T-helper 1 cell treated with Interleukin-12 subunit alpha and Interleukin-12 subunit beta and Interleukin-4 antibody, amounts not matched to agents 30 μg/mL and 1 μg/mL, for 36 hours (primary cell): ENCODE measurements around the gene LST1.

Experiments
- H3K27ac Mint-ChIP-seq: one replicate; pipeline ENCODE4 v1.8.0; 2021; ENCODE audit warnings: mild to moderate bottlenecking, mixed read lengths
- H3K27me3 Mint-ChIP-seq: one replicate; pipeline ENCODE4 v1.8.0; 2021; ENCODE audit warnings: low read depth, mixed read lengths
- H3K36me3 Mint-ChIP-seq: one replicate; pipeline ENCODE4 v1.8.0; 2021; ENCODE audit warnings: low read depth, mixed read lengths
- H3K4me1 Mint-ChIP-seq: one replicate; pipeline ENCODE4 v1.8.0; 2021; ENCODE audit warnings: low read depth, mixed read lengths
- H3K4me3 Mint-ChIP-seq: one replicate; pipeline ENCODE4 v1.8.0; 2021; ENCODE audit warnings: mild to moderate bottlenecking, moderate library complexity, mixed read lengths
- H3K9me3 Mint-ChIP-seq: one replicate; pipeline ENCODE4 v1.8.0; 2021; ENCODE audit warnings: mixed read lengths

Gene LST1

DNA sequence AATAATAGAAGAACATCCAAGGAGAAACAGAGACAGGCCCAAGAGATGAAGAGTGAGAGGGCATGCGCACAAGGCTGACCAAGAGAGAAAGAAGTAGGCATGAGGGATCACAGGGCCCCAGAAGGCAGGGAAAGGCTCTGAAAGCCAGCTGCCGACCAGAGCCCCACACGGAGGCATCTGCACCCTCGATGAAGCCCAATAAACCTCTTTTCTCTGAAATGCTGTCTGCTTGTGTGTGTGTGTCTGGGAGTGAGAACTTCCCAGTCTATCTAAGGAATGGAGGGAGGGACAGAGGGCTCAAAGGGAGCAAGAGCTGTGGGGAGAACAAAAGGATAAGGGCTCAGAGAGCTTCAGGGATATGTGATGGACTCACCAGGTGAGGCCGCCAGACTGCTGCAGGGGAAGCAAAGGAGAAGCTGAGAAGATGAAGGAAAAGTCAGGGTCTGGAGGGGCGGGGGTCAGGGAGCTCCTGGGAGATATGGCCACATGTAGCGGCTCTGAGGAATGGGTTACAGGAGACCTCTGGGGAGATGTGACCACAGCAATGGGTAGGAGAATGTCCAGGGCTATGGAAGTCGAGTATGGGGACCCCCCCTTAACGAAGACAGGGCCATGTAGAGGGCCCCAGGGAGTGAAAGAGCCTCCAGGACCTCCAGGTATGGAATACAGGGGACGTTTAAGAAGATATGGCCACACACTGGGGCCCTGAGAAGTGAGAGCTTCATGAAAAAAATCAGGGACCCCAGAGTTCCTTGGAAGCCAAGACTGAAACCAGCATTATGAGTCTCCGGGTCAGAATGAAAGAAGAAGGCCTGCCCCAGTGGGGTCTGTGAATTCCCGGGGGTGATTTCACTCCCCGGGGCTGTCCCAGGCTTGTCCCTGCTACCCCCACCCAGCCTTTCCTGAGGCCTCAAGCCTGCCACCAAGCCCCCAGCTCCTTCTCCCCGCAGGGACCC is 11.7 kb upstream of the LST1 start:
- no peaks in the 10 kb centered on the region for H3K9me3 Mint-ChIP-seq
- H3K4me1 Mint-ChIP-seq, result peaks cover 73% of the 10 kb centered on the region
- peaks cover 1% of the 10 kb centered on the region for H3K27me3 Mint-ChIP-seq
- peak overlapping the region; percentile 97 for H3K4me3 Mint-ChIP-seq
- H3K27ac Mint-ChIP-seq, result peak overlapping the region; percentile 99
- H3K36me3 Mint-ChIP-seq, result peaks cover 46% of the 10 kb centered on the region

DNA sequence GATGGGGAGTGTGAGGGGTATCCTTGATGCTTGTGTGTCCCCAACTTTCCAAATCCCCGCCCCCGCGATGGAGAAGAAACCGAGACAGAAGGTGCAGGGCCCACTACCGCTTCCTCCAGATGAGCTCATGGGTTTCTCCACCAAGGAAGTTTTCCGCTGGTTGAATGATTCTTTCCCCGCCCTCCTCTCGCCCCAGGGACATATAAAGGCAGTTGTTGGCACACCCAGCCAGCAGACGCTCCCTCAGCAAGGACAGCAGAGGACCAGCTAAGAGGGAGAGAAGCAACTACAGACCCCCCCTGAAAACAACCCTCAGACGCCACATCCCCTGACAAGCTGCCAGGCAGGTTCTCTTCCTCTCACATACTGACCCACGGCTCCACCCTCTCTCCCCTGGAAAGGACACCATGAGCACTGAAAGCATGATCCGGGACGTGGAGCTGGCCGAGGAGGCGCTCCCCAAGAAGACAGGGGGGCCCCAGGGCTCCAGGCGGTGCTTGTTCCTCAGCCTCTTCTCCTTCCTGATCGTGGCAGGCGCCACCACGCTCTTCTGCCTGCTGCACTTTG is 10.7 kb upstream of the LST1 start, which contains the start of gene TNF:
Gene TNF (plus strand): TSS at position 231 of the 567 bp plus-strand sequence. CDS start 177 bp downstream, at position 408.
- Mint-ChIP-seq H3K36me3 (peaks cover 55% of the 10 kb centered on the region), H3K27ac (peak within 1 kb of the TSS; percentile 99), H3K27me3 (no peaks in the 10 kb centered on the region), H3K4me3 (peak within 1 kb of the TSS; percentile 97), H3K9me3 (no peaks in the 10 kb centered on the region), H3K4me1 (peaks cover 70% of the 10 kb centered on the region)

DNA sequence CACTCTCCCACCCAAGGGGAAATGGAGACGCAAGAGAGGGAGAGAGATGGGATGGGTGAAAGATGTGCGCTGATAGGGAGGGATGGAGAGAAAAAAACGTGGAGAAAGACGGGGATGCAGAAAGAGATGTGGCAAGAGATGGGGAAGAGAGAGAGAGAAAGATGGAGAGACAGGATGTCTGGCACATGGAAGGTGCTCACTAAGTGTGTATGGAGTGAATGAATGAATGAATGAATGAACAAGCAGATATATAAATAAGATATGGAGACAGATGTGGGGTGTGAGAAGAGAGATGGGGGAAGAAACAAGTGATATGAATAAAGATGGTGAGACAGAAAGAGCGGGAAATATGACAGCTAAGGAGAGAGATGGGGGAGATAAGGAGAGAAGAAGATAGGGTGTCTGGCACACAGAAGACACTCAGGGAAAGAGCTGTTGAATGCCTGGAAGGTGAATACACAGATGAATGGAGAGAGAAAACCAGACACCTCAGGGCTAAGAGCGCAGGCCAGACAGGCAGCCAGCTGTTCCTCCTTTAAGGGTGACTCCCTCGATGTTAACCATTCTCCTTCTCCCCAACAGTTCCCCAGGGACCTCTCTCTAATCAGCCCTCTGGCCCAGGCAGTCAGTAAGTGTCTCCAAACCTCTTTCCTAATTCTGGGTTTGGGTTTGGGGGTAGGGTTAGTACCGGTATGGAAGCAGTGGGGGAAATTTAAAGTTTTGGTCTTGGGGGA is 10.0 kb upstream of the LST1 start:
- H3K4me1 Mint-ChIP-seq, result peaks cover 67% of the 10 kb centered on the region
- H3K9me3 Mint-ChIP-seq, result no peaks in the 10 kb centered on the region
- H3K36me3 Mint-ChIP-seq, result peaks cover 62% of the 10 kb centered on the region
- peak overlapping the region; percentile 97 for H3K4me3 Mint-ChIP-seq
- peak overlapping the region; percentile 99 for H3K27ac Mint-ChIP-seq
- H3K27me3 Mint-ChIP-seq, result no peaks in the 10 kb centered on the region

GRCh38 chr6:31576897-31577578 is 9.0 kb upstream of the LST1 start:
- Mint-ChIP-seq H3K36me3 (peaks cover 71% of the 10 kb centered on the region), H3K4me1 (peaks cover 62% of the 10 kb centered on the region), H3K4me3 (peak overlapping the region; percentile 97), H3K27ac (peak overlapping the region; percentile 99), H3K9me3 (no peaks in the 10 kb centered on the region), H3K27me3 (no peaks in the 10 kb centered on the region)

GRCh38 chr6:31577579-31577966 is 8.5 kb upstream of the LST1 start:
- Mint-ChIP-seq H3K36me3 (peaks cover 74% of the 10 kb centered on the region), H3K27me3 (no peaks in the 10 kb centered on the region), H3K4me1 (peaks cover 63% of the 10 kb centered on the region), H3K4me3 (peak overlapping the region; percentile 97), H3K9me3 (no peaks in the 10 kb centered on the region), H3K27ac (peak overlapping the region; percentile 99)

GRCh38 chr6:31578184-31579118 is 7.6 kb upstream of the LST1 start:
- Mint-ChIP-seq H3K27me3 (no peaks in the 10 kb centered on the region), H3K9me3 (no peaks in the 10 kb centered on the region), H3K4me3 (peak overlapping the region; percentile 100), H3K27ac (peak overlapping the region; percentile 99), H3K36me3 (peaks cover 74% of the 10 kb centered on the region), H3K4me1 (peaks cover 61% of the 10 kb centered on the region)

DNA sequence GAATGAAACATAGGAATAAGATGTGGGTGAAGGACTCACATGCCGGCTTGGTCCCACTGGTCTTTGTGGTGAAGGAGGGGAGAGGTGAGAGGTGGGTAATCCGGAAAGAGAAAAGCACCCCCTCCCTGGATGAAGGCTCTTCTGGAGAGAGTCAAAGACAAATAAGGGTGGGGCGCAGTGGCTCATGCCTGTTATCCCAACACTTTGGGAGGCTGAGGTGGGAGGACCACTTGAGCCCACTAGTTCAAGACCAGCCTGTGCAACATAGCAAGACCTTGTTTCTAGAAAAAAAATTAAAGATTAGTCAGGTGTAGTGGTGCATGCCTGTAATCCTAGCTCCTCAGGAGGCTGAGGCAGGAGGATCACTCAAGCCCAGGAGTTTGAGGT is 7.0 kb upstream of the LST1 start:
- H3K36me3 Mint-ChIP-seq, result peaks cover 72% of the 10 kb centered on the region
- peak overlapping the region; percentile 100 for H3K4me3 Mint-ChIP-seq

DNA sequence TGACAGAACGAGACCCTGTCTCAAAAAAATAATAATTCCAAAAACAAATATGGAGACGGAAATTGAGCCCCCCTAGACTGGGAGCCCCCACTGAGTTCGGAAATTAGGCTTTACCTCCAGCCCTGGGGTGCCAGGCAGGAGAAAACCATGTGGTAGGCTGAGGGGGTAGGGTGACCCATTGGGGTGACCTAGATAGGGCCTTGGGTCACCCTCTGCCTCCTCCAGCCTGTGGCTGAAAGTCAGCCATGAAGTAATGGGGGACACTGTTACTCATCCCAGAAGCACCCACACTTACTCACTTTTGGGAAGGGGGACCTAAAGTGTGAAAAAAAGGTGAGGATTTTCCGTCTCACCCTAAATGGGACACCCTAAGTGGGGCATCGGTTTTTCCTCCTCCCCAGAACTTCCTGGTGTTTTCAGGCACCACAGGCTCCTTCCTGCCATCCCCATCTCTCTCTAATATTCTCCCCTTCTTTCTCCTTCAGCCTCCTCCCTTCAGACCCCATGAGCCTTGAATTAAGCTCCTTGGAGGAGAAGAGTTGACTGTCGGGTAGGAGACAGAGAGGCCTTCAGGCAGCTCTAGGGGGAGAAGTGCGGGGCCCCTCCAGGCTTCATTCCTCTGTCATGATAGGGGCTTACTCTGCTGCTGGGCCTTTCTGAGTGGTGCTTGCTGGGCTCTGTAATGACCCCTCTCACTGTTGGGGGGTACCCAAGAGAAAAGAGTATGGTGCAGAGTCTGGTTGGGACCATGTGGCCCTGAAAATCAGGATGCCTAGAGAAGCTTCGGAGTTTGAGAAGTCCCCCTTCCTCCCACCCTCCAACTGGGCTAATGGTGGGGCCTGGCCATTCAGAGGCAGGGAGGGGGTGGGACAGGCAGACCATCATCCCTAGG is 6.3 kb upstream of the LST1 start:
- H3K4me3 Mint-ChIP-seq, result peak overlapping the region; percentile 100
- peaks cover 72% of the 10 kb centered on the region for H3K36me3 Mint-ChIP-seq
- H3K9me3 Mint-ChIP-seq, result no peaks in the 10 kb centered on the region
- H3K4me1 Mint-ChIP-seq, result peaks cover 47% of the 10 kb centered on the region
- no peaks in the 10 kb centered on the region for H3K27me3 Mint-ChIP-seq
- peak overlapping the region; percentile 99 for H3K27ac Mint-ChIP-seq

More for the DNA sequence above, 7.0 kb upstream of the LST1 start:
- H3K4me1 Mint-ChIP-seq, result peaks cover 54% of the 10 kb centered on the region
- H3K27me3 Mint-ChIP-seq, result no peaks in the 10 kb centered on the region
- H3K9me3 Mint-ChIP-seq, result no peaks in the 10 kb centered on the region
- H3K27ac Mint-ChIP-seq, result peak overlapping the region; percentile 99

- H3K36me3 Mint-ChIP-seq, result peaks cover 70% of the 10 kb centered on the region
- H3K9me3 Mint-ChIP-seq, result no peaks in the 10 kb centered on the region
- peaks cover 42% of the 10 kb centered on the region for H3K4me1 Mint-ChIP-seq
- H3K27ac Mint-ChIP-seq, result peak overlapping the region; percentile 99
- H3K4me3 Mint-ChIP-seq, result peak overlapping the region; percentile 100
- H3K27me3 Mint-ChIP-seq, result no peaks in the 10 kb centered on the region
These were observed 5.7 kb upstream of the LST1 start for GRCh38 chr6:31580438-31580740.

DNA sequence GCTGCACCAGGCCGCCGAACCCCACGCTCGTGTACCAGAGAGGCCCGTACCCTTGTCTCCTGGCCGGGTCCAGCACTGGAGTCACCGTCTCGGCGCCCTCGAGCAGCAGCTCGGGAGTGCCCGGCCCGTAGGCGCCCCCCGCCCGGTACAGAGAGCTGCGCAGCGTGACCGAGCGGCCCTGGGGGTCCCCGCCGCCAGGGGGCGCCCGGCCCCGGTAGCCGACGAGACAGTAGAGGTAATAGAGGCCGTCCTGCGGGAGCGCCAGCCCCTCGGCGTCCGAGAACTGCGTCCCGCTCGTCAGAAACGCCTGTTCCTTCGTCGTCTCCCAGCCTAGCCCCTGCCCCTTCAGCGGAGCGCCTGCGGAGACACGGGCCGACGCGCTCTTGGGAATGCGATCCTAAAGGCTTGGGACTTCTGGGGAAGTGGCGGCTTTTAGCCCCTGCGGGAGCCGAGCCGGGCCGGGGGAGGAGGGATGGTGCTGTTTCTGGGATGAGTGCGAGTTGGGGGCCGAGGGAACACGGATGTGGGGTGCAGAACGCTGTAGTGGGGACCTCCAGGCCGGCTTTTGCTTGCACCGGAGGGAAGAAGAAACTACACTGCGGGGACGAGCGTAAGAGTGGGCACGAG is 5.2 kb upstream of the LST1 start:
- peaks cover 47% of the 10 kb centered on the region for H3K4me1 Mint-ChIP-seq
- H3K4me3 Mint-ChIP-seq, result peak overlapping the region; percentile 100

DNA sequence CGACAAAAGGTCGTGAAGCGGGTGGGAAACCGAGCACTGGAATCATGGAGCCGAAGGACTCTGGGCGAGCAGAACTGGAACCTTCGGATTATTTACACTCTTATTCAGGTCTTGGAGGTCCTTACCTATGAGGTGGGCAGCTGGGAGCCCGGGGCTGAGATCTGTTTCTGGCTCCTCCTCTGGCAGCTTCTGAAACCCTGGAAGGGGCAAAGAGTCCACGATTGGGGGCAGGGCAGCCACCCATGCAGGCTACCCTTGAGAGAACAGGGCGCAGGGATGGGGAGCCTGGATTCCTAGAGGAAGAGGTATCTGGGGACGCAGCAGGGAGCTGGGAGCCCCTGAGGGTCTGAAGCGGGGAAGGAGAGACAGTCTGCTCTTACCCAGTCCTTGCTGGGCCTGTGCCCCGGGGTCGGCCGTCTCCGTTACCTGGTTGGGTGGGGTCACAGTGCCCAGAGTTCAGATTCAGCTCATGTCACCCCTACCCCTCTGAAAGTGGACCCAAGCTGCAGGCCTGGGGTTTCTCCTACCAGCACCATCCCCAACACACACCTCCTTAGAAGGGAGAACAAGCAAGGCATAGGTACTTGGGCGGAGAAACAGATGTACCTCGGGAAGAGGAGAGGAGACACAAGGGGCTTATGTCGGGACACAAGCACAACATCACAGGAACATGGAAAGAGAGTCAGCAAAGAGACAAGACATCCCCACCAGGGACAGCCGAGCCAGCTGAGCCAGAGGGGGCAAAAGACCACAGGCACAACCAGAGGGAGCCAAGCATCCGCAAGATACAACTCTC is 4.4 kb upstream of the LST1 start:
- Mint-ChIP-seq H3K27ac (peak overlapping the region; percentile 99), H3K4me3 (peak overlapping the region; percentile 100), H3K27me3 (no peaks in the 10 kb centered on the region), H3K4me1 (peaks cover 46% of the 10 kb centered on the region), H3K36me3 (peaks cover 58% of the 10 kb centered on the region), H3K9me3 (no peaks in the 10 kb centered on the region)

More for the DNA sequence above, 5.2 kb upstream of the LST1 start:
- Mint-ChIP-seq H3K9me3 (no peaks in the 10 kb centered on the region), H3K36me3 (peaks cover 65% of the 10 kb centered on the region), H3K27ac (peak overlapping the region; percentile 99), H3K27me3 (no peaks in the 10 kb centered on the region)

- no peaks in the 10 kb centered on the region for H3K27me3 Mint-ChIP-seq
- H3K4me3 Mint-ChIP-seq, result peak within 1 kb of the TSS; percentile 100
- H3K36me3 Mint-ChIP-seq, result peaks cover 56% of the 10 kb centered on the region
- H3K9me3 Mint-ChIP-seq, result no peaks in the 10 kb centered on the region
- H3K27ac Mint-ChIP-seq, result peak within 1 kb of the TSS; percentile 99
- H3K4me1 Mint-ChIP-seq, result peaks cover 45% of the 10 kb centered on the region
These were observed 3.8 kb upstream of the LST1 start, which contains the start of gene LTB for GRCh38 chr6:31582230-31582643. Gene LTB (minus strand): TSS chr6:31582424. CDS start chr6:31582417, 7 bp downstream.
